Measurements from ENCODE around the gene MN1.

Gene MN1

DNA sequence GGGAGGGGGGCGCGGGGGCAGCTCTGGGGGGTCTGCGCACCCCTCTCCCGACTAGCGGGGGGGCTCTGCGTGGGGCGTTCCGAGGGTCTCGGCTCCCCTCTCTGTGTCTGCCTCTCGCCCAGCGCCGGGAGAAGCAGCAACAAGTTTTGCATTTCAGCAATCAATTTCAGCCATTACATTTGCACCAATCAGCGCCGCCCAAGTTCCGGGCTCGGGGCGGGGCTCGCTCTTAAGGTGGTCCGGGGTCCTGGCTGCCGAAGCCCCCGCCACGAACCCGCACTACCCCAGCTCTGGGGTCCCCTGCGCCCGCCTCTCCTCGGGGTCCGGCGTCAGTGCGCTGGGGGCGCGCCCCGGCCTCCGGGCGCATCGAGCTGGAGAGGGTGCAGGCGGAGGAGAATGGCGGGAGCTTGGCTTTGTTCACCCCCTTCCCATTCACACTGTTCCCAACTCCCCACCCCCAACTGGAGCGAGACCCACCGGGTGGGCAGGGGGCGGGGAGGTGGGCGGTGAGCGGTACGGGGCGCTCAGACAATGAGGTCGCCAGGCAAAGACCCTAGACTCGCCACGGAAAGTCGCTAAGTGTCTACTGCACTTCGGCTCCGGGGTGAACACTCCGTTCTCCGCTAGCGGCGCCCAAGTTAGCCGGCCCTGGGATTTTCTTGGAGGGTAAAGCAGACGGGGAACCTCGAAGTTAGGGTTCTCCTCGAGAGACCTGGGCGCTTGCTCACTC, at the start of gene MN1:
TSS of gene MN1 (minus strand) at position 141 of the 730 bp plus-strand sequence. CDS start 1,213 bp downstream, outside the sequence.
- Histone ChIP-seq H3K4me1 (ENCODE audit: insufficient read depth, low read length) (peaks cover 7% of the 10 kb centered on the region), H3K9ac (ENCODE audit: low read length) (peak within 1 kb of the TSS; percentile 9), H3K9me3 (ENCODE audit: low read length) (no peaks in the 10 kb centered on the region), H3K27ac (ENCODE audit: low read depth, low read length) (peak within 1 kb of the TSS; percentile 73), H3K36me3 (ENCODE audit: insufficient read depth, low read length) (no peaks in the 10 kb centered on the region), H3K27me3 (ENCODE audit: control insufficient read depth in 1 of 2, insufficient read depth in 2 of 2, low read length in 2 of 2) (peaks cover 0 to 41% of the 10 kb centered on the region in 2 donors), H3K4me3 (ENCODE audit: low read depth in 1 of 2, low read length in 2 of 2) (peak within 1 kb of the TSS; percentile 68 to 89)

DNA sequence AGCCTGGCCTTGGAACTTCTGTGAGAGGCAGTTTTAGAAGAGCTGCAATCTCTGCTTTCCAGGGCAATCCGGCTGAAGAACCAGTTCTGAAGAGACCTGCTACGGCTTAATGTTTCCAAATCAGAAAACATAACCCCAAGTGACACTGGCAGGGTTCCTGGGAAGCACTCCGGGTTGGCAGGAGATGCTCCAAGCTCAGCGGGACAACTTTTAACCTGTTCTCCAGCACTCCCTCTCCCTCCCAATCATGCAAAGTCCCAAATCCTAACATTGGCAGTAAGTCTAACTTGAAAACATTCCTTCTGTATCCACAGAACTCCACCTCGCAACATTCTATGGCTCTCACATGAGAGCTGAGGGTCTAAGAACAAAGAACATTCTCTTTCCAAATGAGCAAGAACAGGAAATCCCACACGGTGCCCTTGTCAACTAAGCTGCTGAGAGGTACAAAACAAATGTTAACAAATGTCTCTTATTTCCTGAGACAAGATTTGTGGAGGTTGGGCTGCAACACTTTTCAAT, 48.5 kb upstream of the MN1 start:
- no peaks in the 10 kb centered on the region for H3K27me3 ChIP-seq (ENCODE audit: control insufficient read depth in 1 of 2, insufficient read depth in 2 of 2, low read length in 2 of 2)
- H3K9ac ChIP-seq (ENCODE audit: low read length) = no peak overlapping the region
- no peak overlapping the region for H3K4me3 ChIP-seq (ENCODE audit: low read depth in 1 of 2, low read length in 2 of 2)
- H3K9me3 ChIP-seq (ENCODE audit: low read length) = no peaks in the 10 kb centered on the region
- H3K4me1 ChIP-seq (ENCODE audit: insufficient read depth, low read length) = peaks cover 11% of the 10 kb centered on the region
- peaks cover 29% of the 10 kb centered on the region for H3K36me3 ChIP-seq (ENCODE audit: insufficient read depth, low read length)
- H3K27ac ChIP-seq (ENCODE audit: low read depth, low read length) = peak overlapping the region; percentile 15

DNA sequence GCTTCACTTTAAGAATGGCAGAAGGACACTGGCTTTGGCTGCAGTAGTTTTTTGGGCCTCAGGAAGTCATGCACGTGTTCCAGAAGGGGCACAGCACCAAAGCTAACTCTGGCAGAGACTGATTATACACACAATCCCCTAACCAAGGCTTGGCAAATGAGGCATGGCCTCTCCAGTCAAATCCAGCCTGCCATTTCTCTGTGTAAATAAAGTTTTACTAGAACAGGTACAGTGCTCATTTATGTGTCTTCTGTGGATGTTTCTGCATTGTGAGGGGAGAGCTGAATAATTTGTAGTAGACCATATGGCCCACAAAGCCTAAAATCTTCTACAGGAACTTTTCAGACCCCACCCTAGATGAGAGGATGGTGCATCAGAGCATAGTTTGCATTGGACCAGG, 46.4 kb upstream of the MN1 start:
- H3K4me3 ChIP-seq (ENCODE audit: low read depth in 1 of 2, low read length in 2 of 2) = no peak overlapping the region
- no peaks in the 10 kb centered on the region for H3K9me3 ChIP-seq (ENCODE audit: low read length)
- no peaks in the 10 kb centered on the region for H3K27me3 ChIP-seq (ENCODE audit: control insufficient read depth in 1 of 2, insufficient read depth in 2 of 2, low read length in 2 of 2)
- peaks cover 11% of the 10 kb centered on the region for H3K4me1 ChIP-seq (ENCODE audit: insufficient read depth, low read length)
- peaks cover 19% of the 10 kb centered on the region for H3K36me3 ChIP-seq (ENCODE audit: insufficient read depth, low read length)
- H3K9ac ChIP-seq (ENCODE audit: low read length) = no peak overlapping the region
- H3K27ac ChIP-seq (ENCODE audit: low read depth, low read length) = no peak overlapping the region

DNA sequence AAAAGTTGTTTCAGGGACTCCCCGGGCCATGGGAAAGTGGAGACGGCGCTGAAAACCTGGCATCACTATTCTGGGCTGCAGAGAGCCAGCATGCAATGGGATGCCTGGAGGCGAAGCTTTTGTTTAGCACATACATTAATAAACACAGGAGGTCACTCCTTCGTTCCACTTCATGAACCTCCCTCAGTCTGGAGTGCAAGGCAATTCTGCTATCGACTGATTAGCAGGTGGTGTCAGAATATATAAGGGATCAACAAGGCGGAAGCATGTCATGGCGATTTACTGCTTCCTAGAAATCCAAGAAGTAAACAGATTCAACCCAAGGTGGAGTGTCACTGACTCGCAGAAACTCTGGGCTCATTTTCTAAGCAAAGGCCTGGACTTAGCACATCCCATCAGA, 45.4 kb upstream of the MN1 start:
- Histone ChIP-seq H3K36me3 (ENCODE audit: insufficient read depth, low read length) (peaks cover 14% of the 10 kb centered on the region), H3K4me1 (ENCODE audit: insufficient read depth, low read length) (peaks cover 18% of the 10 kb centered on the region), H3K27ac (ENCODE audit: low read depth, low read length) (no peak overlapping the region), H3K27me3 (ENCODE audit: control insufficient read depth in 1 of 2, insufficient read depth in 2 of 2, low read length in 2 of 2) (no peaks in the 10 kb centered on the region), H3K9me3 (ENCODE audit: low read length) (no peaks in the 10 kb centered on the region), H3K9ac (ENCODE audit: low read length) (no peak overlapping the region), H3K4me3 (ENCODE audit: low read depth in 1 of 2, low read length in 2 of 2) (no peak overlapping the region)

DNA sequence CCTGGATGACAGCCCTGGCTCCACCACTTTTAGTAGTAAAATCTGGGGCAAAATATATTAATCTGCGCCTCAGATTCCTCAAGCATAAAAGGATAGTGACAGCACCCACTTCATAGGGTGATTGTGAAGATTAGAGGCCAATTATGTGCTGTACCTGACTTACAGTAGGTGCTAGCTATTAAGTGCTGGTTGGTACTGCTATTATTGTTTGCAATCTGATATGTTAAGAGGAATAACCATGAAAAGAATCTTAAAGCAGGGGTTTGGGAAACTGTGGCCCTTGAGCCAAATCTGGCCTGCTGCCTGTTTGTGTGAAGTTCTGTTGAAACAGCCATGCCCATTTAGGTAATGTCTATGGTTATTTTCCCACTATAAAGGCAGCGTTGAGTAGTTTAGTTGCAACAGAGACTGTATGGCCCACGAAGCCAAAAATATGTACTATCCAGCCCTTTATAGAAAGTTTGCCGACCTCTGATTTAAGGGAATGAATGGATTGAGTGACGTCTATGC, 44.7 kb upstream of the MN1 start:
- H3K36me3 ChIP-seq (ENCODE audit: insufficient read depth, low read length) = peaks cover 14% of the 10 kb centered on the region
- H3K4me1 ChIP-seq (ENCODE audit: insufficient read depth, low read length) = peaks cover 18% of the 10 kb centered on the region
- no peaks in the 10 kb centered on the region for H3K27me3 ChIP-seq (ENCODE audit: control insufficient read depth in 1 of 2, insufficient read depth in 2 of 2, low read length in 2 of 2)
- no peak overlapping the region for H3K4me3 ChIP-seq (ENCODE audit: low read depth in 1 of 2, low read length in 2 of 2)
- H3K27ac ChIP-seq (ENCODE audit: low read depth, low read length) = no peak overlapping the region
- no peaks in the 10 kb centered on the region for H3K9me3 ChIP-seq (ENCODE audit: low read length)
- no peak overlapping the region for H3K9ac ChIP-seq (ENCODE audit: low read length)

DNA sequence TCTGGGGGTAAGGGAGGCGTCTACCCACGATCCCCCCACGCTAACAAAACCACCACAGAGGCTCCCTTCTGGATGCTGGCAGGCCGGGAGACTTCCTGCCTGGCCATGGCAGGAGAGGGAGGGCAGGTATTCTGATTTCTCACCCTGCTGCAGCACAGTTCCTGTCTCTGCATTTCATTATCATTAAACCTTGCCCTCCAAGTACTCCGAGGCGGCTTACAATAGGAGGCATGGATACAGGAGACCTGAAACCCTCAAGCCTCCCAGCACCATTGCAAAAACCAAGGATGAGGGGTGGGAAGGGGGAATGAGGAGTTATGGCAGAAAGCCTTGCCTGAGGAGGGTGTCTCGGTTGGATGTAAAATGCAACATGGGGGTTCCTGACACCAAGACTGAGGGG, 44.1 kb upstream of the MN1 start:
- peaks cover 9% of the 10 kb centered on the region for H3K36me3 ChIP-seq (ENCODE audit: insufficient read depth, low read length)
- H3K4me3 ChIP-seq (ENCODE audit: low read depth in 1 of 2, low read length in 2 of 2) = no peak overlapping the region
- H3K27ac ChIP-seq (ENCODE audit: low read depth, low read length) = no peak overlapping the region
- H3K9ac ChIP-seq (ENCODE audit: low read length) = no peak overlapping the region
- peaks cover 18% of the 10 kb centered on the region for H3K4me1 ChIP-seq (ENCODE audit: insufficient read depth, low read length)
- no peaks in the 10 kb centered on the region for H3K9me3 ChIP-seq (ENCODE audit: low read length)
- no peaks in the 10 kb centered on the region for H3K27me3 ChIP-seq (ENCODE audit: control insufficient read depth in 1 of 2, insufficient read depth in 2 of 2, low read length in 2 of 2)

DNA sequence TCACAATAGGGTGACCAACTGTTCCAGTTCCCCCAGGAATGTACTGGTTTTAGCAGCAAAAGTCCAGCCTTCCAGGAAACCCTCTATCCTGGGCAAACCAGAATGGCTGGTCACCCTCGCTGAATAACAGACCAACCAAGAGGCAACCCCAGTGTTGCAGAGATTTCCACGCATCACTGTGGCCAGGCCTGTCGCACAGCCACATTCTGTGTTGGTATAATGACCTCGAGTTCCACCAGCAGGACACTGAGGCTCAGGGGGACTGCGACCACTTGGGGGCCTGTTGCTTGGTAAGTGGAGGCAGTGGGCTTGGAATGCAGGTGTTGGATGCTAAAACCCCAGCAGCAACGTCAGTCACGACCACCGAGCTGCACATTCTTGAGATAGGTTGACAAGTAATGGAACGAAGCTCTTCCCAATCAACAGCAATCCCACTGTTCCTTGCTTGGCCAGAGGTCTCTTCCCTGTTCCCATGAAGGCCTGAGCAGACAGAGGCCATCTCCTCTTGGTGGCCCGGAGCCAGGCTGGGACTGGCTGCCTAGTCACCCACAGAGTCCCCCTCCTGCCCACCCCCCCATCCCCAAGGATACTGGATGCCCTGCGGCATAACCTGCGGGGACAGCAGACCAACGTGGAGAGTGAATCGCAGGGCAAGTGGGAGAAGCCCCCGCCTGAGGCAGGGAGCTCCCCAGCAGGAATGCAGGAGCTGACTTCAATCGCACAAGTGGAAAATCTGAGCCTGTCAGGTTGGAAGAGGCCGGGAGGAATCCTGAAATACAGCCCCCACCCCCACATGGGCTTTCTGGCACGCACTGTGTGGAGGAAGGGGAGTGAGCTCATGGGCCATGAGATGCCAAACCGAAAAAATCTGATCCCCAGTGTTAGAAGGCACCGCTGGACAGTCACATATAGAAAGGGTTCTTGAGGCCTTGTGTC, 43.4 kb upstream of the MN1 start:
- Histone ChIP-seq H3K27ac (ENCODE audit: low read depth, low read length) (no peak overlapping the region), H3K4me1 (ENCODE audit: insufficient read depth, low read length) (peaks cover 13% of the 10 kb centered on the region), H3K9ac (ENCODE audit: low read length) (no peak overlapping the region), H3K36me3 (ENCODE audit: insufficient read depth, low read length) (peaks cover 6% of the 10 kb centered on the region), H3K4me3 (ENCODE audit: low read depth in 1 of 2, low read length in 2 of 2) (no peak overlapping the region), H3K9me3 (ENCODE audit: low read length) (no peaks in the 10 kb centered on the region), H3K27me3 (ENCODE audit: control insufficient read depth in 1 of 2, insufficient read depth in 2 of 2, low read length in 2 of 2) (no peaks in the 10 kb centered on the region)

DNA sequence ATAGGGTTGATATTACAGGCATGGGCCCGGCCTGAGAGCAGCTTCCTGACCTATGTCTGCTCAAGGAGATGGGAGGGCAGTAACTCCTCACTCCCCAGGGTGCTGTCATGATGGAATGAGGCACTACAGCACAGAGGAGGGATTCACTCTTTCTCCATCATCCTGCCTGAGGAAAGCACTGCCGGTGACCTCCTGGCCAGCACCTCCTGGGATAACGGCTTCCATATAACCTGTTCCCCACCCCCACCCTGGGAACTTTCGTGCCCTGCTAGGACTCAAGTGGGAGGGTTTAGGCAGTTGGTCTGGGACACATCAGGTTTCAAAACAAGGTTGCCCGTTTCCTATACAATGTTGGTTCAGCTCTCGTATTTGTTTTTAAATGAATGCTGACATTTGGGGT, 42.7 kb upstream of the MN1 start:
- no peak overlapping the region for H3K27ac ChIP-seq (ENCODE audit: low read depth, low read length)
- no peak overlapping the region for H3K4me3 ChIP-seq (ENCODE audit: low read depth in 1 of 2, low read length in 2 of 2)
- H3K9me3 ChIP-seq (ENCODE audit: low read length) = no peaks in the 10 kb centered on the region
- H3K9ac ChIP-seq (ENCODE audit: low read length) = no peak overlapping the region
- H3K27me3 ChIP-seq (ENCODE audit: control insufficient read depth in 1 of 2, insufficient read depth in 2 of 2, low read length in 2 of 2) = no peaks in the 10 kb centered on the region
- H3K36me3 ChIP-seq (ENCODE audit: insufficient read depth, low read length) = peaks cover 6% of the 10 kb centered on the region
- H3K4me1 ChIP-seq (ENCODE audit: insufficient read depth, low read length) = peaks cover 7% of the 10 kb centered on the region

DNA sequence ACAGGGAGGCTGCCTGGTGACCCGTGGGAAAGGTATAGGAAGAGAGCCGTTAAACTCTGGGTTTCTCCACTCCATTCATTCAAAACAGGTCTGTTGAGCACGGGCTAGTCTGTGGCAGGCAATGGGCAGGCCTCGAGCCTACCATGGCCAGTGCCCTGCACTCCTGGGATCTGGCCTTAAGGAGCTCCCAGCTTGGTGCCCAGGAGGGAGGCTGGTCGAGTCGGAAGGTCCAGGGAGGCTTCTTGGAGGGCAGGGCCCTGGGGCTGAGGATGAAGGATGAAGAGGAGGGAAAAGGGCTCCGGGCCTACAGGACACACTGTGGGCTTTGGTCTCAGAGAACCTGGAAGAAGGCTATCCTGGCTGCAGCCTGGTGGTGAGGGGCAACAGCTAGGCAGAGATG, 41.9 kb upstream of the MN1 start:
- H3K36me3 ChIP-seq (ENCODE audit: insufficient read depth, low read length) = peaks cover under 1% of the 10 kb centered on the region
- no peaks in the 10 kb centered on the region for H3K9me3 ChIP-seq (ENCODE audit: low read length)
- H3K27me3 ChIP-seq (ENCODE audit: control insufficient read depth in 1 of 2, insufficient read depth in 2 of 2, low read length in 2 of 2) = no peaks in the 10 kb centered on the region
- H3K4me3 ChIP-seq (ENCODE audit: low read depth in 1 of 2, low read length in 2 of 2) = no peak overlapping the region
- peaks cover 7% of the 10 kb centered on the region for H3K4me1 ChIP-seq (ENCODE audit: insufficient read depth, low read length)
- no peak overlapping the region for H3K27ac ChIP-seq (ENCODE audit: low read depth, low read length)
- no peak overlapping the region for H3K9ac ChIP-seq (ENCODE audit: low read length)

DNA sequence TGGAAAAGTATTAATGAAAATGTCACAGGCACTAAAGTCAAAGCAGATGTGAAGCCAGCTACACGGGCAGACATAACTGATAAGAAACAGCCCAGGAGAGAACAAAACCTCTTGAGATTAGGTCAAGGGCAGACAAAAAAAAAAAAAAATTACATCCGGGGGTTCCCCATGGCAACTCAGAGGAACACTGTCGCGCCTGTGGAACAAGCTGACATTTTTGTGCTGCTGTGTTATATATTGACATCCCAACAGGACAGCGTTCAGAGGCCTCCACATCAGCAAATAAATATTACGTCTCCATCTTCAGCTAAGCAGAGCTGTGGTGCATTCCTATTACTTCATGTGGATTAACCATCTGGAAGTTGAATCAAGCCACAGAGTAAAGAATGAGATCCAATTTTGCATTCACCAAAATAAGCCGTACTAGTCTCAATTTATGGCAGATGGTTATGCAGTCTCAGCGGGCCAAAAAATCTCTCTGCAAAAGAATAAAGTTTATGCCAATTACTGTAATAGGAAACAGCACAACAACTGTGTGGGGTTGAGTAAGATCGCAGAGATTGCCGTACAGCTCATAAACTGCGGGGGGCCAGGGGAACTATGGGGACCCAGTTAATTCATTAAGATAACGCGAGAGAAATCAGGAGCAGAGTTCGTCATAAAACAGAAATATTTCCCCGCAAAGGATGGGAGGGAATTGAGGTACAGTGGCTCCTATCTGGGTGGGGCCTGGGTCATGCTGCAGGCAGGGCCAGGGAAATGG, 41.3 kb upstream of the MN1 start:
- Histone ChIP-seq H3K4me1 (ENCODE audit: insufficient read depth, low read length) (peaks cover 7% of the 10 kb centered on the region), H3K9me3 (ENCODE audit: low read length) (no peaks in the 10 kb centered on the region), H3K4me3 (ENCODE audit: low read depth in 1 of 2, low read length in 2 of 2) (no peak overlapping the region), H3K27ac (ENCODE audit: low read depth, low read length) (no peak overlapping the region), H3K27me3 (ENCODE audit: control insufficient read depth in 1 of 2, insufficient read depth in 2 of 2, low read length in 2 of 2) (no peaks in the 10 kb centered on the region), H3K9ac (ENCODE audit: low read length) (no peak overlapping the region), H3K36me3 (ENCODE audit: insufficient read depth, low read length) (no peaks in the 10 kb centered on the region)

DNA sequence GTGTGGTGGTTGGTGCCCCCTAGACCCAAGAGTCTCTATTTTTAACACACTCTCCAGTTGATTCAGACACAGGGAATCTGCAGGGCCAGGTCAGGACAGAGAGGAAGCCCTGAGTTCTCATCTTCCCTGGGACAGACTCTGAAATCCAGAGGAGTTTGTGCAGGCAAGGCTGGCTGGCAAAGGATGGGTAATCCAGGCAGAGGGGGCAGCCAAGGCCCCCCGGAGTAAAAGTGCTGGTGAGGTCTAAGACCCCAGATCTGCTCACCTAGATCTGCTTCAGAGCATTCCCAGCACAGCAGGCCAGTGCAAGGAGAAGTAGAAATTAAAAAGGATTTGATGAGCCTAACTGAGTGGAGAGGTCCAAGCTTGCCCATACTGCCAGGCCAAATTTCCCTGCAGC, 40.6 kb upstream of the MN1 start:
- no peak overlapping the region for H3K9ac ChIP-seq (ENCODE audit: low read length)
- no peak overlapping the region for H3K27ac ChIP-seq (ENCODE audit: low read depth, low read length)
- no peaks in the 10 kb centered on the region for H3K27me3 ChIP-seq (ENCODE audit: control insufficient read depth in 1 of 2, insufficient read depth in 2 of 2, low read length in 2 of 2)
- no peaks in the 10 kb centered on the region for H3K36me3 ChIP-seq (ENCODE audit: insufficient read depth, low read length)
- no peaks in the 10 kb centered on the region for H3K9me3 ChIP-seq (ENCODE audit: low read length)
- peaks cover 7% of the 10 kb centered on the region for H3K4me1 ChIP-seq (ENCODE audit: insufficient read depth, low read length)
- no peak overlapping the region for H3K4me3 ChIP-seq (ENCODE audit: low read depth in 1 of 2, low read length in 2 of 2)
